Activated gamma-delta T cell treated with anti-CD3 and anti-CD28 coated beads, Interleukin-2, amount 50 U/mL, for 16 hours (primary cell): ENCODE measurements around the gene AFAP1L1.

Experiments used
- DNase-seq: peaks from one replicate; pipeline ENCODE4 v3.0.0-alpha.2; 2020; ENCODE audit warnings: low read depth

AFAP1L1 gene

GRCh38 chr5:149284501-149284900 is 12.8 kb downstream of the AFAP1L1 start:
- DNase-seq: no peak

- no peak for DNase-seq
Measured at GRCh38 chr5:149285153-149285552, 13.5 kb downstream of the AFAP1L1 start.

- no peak for DNase-seq
Measured at GRCh38 chr5:149288436-149288835, 16.8 kb downstream of the AFAP1L1 start.

GRCh38 chr5:149289301-149289700 is 17.6 kb downstream of the AFAP1L1 start:
- DNase-seq: no peak

GRCh38 chr5:149294872-149295829 is 23.5 kb downstream of the AFAP1L1 start:
- no peak for DNase-seq

GRCh38 chr5:149297340-149298025 is 25.8 kb downstream of the AFAP1L1 start:
- no peak for DNase-seq

- no peak for DNase-seq
Measured at GRCh38 chr5:149298163-149298562, 26.5 kb downstream of the AFAP1L1 start.

- no peak for DNase-seq
Measured at GRCh38 chr5:149298842-149299404, 27.3 kb downstream of the AFAP1L1 start.

- no peak for DNase-seq
Measured at GRCh38 chr5:149299451-149300054, 27.9 kb downstream of the AFAP1L1 start.

GRCh38 chr5:149300441-149300840 is 28.8 kb downstream of the AFAP1L1 start:
- no peak for DNase-seq

GRCh38 chr5:149301049-149301743 is 29.5 kb downstream of the AFAP1L1 start:
- no peak for DNase-seq

GRCh38 chr5:149301744-149302380 is 30.2 kb downstream of the AFAP1L1 start:
- no peak for DNase-seq

GRCh38 chr5:149302641-149303040 is 31.0 kb downstream of the AFAP1L1 start:
- DNase-seq: no peak

- DNase-seq: no peak
Measured at GRCh38 chr5:149303210-149303609, 31.6 kb downstream of the AFAP1L1 start.

- no peak for DNase-seq
Measured at GRCh38 chr5:149304195-149305078, 32.8 kb downstream of the AFAP1L1 start.

GRCh38 chr5:149309354-149309753 is 37.7 kb downstream of the AFAP1L1 start:
- DNase-seq: no peak

GRCh38 chr5:149310488-149310887 is 38.8 kb downstream of the AFAP1L1 start:
- DNase-seq: no peak

- DNase-seq: no peak
Measured at GRCh38 chr5:149310947-149311658, 39.4 kb downstream of the AFAP1L1 start.

GRCh38 chr5:149313151-149313841 is 41.6 kb downstream of the AFAP1L1 start:
- no peak for DNase-seq
